PFSK-1 (cell line): ENCODE results near the gene CHST11.

Experiments
- FOXP2 ChIP-seq: optimal IDR thresholded peaks from 2 replicates; pipeline ENCODE3; 2011; ENCODE audit warnings: borderline replicate concordance, control low read depth, inconsistent platforms; ENCODE audit not compliant: insufficient read depth; ENCODE audit errors: extremely low read length, extremely low read depth
- POLR2AphosphoS5 ChIP-seq: IDR thresholded peaks from 2 replicates; pipeline ENCODE4 v1.6.1; 2012; ENCODE audit warnings: low read depth, mild to moderate bottlenecking, control low read depth, low read length, moderate library complexity
- SIN3A ChIP-seq: IDR thresholded peaks from 2 replicates; pipeline ENCODE4 v1.6.1; 2012; ENCODE audit warnings: mild to moderate bottlenecking, low read length, moderate library complexity, borderline replicate concordance; ENCODE audit not compliant: insufficient read depth
- TAF1 ChIP-seq: IDR thresholded peaks from 2 replicates; pipeline ENCODE4 v1.6.1; 2012; ENCODE audit warnings: low read length, control low read depth, borderline replicate concordance; ENCODE audit not compliant: insufficient read depth
- TF ChIP-seq, protein P1 (sequence below), 2 experiments: IDR thresholded peaks; 2 replicates each; pipeline versions ENCODE4 v1.6.1 to v1.8.0; 2011 to 2012; ENCODE audit warnings: low read depth in 2 of 2, low read length in 2 of 2, control low read depth in 1 of 2, inconsistent platforms in 1 of 2, mild to moderate bottlenecking in 1 of 2, moderate library complexity in 1 of 2; ENCODE audit not compliant: insufficient read depth in 1 of 2

DNA sequence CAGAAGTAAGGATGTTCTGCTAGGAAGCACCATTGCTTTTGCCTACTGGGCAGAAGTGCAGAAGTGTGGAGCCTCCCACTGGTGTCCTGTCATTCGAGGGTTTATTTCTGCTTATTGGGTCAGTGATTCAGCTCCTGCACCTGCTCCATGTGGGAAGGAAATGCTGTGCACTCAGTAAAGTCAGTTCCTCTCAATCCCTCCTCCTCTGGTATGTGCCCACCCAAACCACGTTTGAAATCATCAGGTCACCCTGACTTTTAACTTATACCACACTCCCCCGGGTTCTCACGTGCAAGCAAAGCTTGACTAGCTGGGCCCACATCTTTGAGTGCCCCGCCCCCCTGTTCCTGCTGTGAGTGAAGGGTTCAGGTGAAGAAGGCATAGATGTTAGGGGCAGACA is 223.7 kb downstream of the CHST11 start:
- no peak for TF ChIP-seq POLR2AphosphoS5
- TF ChIP-seq, protein P1, sequence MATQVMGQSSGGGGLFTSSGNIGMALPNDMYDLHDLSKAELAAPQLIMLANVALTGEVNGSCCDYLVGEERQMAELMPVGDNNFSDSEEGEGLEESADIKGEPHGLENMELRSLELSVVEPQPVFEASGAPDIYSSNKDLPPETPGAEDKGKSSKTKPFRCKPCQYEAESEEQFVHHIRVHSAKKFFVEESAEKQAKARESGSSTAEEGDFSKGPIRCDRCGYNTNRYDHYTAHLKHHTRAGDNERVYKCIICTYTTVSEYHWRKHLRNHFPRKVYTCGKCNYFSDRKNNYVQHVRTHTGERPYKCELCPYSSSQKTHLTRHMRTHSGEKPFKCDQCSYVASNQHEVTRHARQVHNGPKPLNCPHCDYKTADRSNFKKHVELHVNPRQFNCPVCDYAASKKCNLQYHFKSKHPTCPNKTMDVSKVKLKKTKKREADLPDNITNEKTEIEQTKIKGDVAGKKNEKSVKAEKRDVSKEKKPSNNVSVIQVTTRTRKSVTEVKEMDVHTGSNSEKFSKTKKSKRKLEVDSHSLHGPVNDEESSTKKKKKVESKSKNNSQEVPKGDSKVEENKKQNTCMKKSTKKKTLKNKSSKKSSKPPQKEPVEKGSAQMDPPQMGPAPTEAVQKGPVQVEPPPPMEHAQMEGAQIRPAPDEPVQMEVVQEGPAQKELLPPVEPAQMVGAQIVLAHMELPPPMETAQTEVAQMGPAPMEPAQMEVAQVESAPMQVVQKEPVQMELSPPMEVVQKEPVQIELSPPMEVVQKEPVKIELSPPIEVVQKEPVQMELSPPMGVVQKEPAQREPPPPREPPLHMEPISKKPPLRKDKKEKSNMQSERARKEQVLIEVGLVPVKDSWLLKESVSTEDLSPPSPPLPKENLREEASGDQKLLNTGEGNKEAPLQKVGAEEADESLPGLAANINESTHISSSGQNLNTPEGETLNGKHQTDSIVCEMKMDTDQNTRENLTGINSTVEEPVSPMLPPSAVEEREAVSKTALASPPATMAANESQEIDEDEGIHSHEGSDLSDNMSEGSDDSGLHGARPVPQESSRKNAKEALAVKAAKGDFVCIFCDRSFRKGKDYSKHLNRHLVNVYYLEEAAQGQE (IDR thresholded peaks at IDR 0.05; ENCODE audit: insufficient read depth in 1 of 2, low read depth in 2 of 2, low read length in 2 of 2), result no peak
- no peak for TF ChIP-seq FOXP2
- TF ChIP-seq TAF1, result no peak
- no peak for TF ChIP-seq SIN3A
